Lower leg skin (tissue), 3 donors: ENCODE data around the gene TMEM145.

Source experiments
- CTCF ChIP-seq, 3 donors: fragments of 450-650 bp; IDR thresholded peaks; one replicate each; pipeline ENCODE4 v1.5.1; 2016; ENCODE audit warnings: antibody characterized with exemption in 3 of 3, mild to moderate bottlenecking in 3 of 3, moderate library complexity in 2 of 3
- POLR2A ChIP-seq, 2 donors: fragments of 450-650 bp; IDR thresholded peaks; one replicate each; pipeline ENCODE4 v1.6.1; 2016 to 2017; ENCODE audit warnings: antibody characterized with exemption in 2 of 2, mild to moderate bottlenecking in 1 of 2, moderate library complexity in 1 of 2

- TF ChIP-seq CTCF (IDR thresholded peaks at IDR 0.05) = no peak
- no peak for TF ChIP-seq POLR2A (IDR thresholded peaks at IDR 0.05)
Observed at GRCh38 chr19:42345191-42345812, 32.2 kb downstream of the TMEM145 start.
